Measurements from ENCODE around the gene YEATS2.
"Not testable (repeated sequence)": the region's sequence is repeated elsewhere in the genome, so short reads cannot be mapped to it uniquely, and the experiment has no call there.

YEATS2 gene

GRCh38 chr3:183774631-183775030 is 77.0 kb downstream of the YEATS2 start:
- H2BK5ac ChIP-seq (ENCODE audit: low read depth, low read length, poor library complexity): no peak overlapping the region
- no peaks in the 10 kb centered on the region for H3K79me1 ChIP-seq (ENCODE audit: low read length)
- no peaks in the 10 kb centered on the region for H3K9me3 ChIP-seq (ENCODE audit: insufficient read depth, low read depth, low read length)
- no peak overlapping the region for H3K4ac ChIP-seq (ENCODE audit: low read depth, low read length)
- no peak overlapping the region for H3K4me3 ChIP-seq (ENCODE audit: low read depth, low read length)
- no peak overlapping the region for H3K18ac ChIP-seq (ENCODE audit: low read length)
- no peak overlapping the region for H3K4me2 ChIP-seq (ENCODE audit: low read length)
- H4K12ac ChIP-seq (ENCODE audit: low read depth, low read length): no peak overlapping the region
- H3K23ac ChIP-seq (ENCODE audit: low read length): no peak overlapping the region
- H4K8ac ChIP-seq (ENCODE audit: low read depth, low read length): no peak overlapping the region
- no peak overlapping the region for H2BK120ac ChIP-seq (ENCODE audit: insufficient read depth, low read length, poor library complexity)
- H3K36me3 ChIP-seq (ENCODE audit: control insufficient read depth in 1 of 2, insufficient read depth in 2 of 2, low read length in 2 of 2): peaks cover 32 to 45% of the 10 kb centered on the region in 2 experiments
- H2AK5ac ChIP-seq (ENCODE audit: low read length): no peak overlapping the region
- WGBS (ENCODE audit: extremely low coverage, insufficient coverage, insufficient read length): no CpG with 5 or more reads among the region's 3 CpGs
- H3K27ac ChIP-seq (ENCODE audit: low read depth, low read length): no peak overlapping the region
- H3K4me1 ChIP-seq (ENCODE audit: control insufficient read depth in 1 of 2, insufficient read depth in 2 of 2, low read length in 2 of 2): no peaks in the 10 kb centered on the region
- no peak overlapping the region for H3K9ac ChIP-seq (ENCODE audit: low read length)
- H2BK12ac ChIP-seq (ENCODE audit: low read length): no peak overlapping the region
- no peak overlapping the region for H3K14ac ChIP-seq (ENCODE audit: low read length)
- no peaks in the 10 kb centered on the region for H3K79me2 ChIP-seq (ENCODE audit: control insufficient read depth, insufficient read depth, low read length, poor library complexity)
- peak; percentile 46 to 86 for DNase-seq
- no peak overlapping the region for H4K91ac ChIP-seq (ENCODE audit: low read depth, low read length)
- H3K27me3 ChIP-seq (ENCODE audit: insufficient read depth, low read length): no peaks in the 10 kb centered on the region
- no peak overlapping the region for H2AFZ ChIP-seq (ENCODE audit: insufficient read depth, low read length, poor library complexity)

DNA sequence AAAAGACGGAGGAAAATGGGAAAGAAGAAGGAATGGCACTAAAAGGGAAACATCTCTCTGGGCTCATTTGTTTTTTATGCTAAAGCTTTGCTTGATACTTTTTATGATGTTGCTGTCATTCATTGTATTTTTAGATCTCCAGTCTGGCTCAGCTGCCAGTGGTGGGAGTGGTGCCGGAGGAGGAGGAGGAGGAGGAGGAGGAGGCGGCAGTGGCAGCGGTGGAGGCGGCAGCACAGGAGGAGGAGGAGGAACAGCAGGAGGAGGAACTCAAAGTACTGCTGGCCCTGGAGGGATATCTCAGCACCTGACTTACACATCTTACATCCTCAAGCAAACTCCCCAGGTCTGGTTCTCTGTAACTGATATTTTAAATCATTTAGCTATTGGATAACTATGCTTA is 78.2 kb downstream of the YEATS2 start:
- Histone ChIP-seq H2AFZ (ENCODE audit: insufficient read depth, low read length, poor library complexity) (no peak overlapping the region), H3K27me3 (ENCODE audit: insufficient read depth, low read length) (no peaks in the 10 kb centered on the region), H4K8ac (ENCODE audit: low read depth, low read length) (no peak overlapping the region), H2BK5ac (ENCODE audit: low read depth, low read length, poor library complexity) (no peak overlapping the region), H3K9me3 (ENCODE audit: insufficient read depth, low read depth, low read length) (no peaks in the 10 kb centered on the region), H3K4me1 (ENCODE audit: control insufficient read depth in 1 of 2, insufficient read depth in 2 of 2, low read length in 2 of 2) (no peaks in the 10 kb centered on the region), H3K4ac (ENCODE audit: low read depth, low read length) (no peak overlapping the region), H3K79me1 (ENCODE audit: low read length) (no peaks in the 10 kb centered on the region), H2BK120ac (ENCODE audit: insufficient read depth, low read length, poor library complexity) (no peak overlapping the region), H3K9ac (ENCODE audit: low read length) (no peak overlapping the region), H2AK5ac (ENCODE audit: low read length) (no peak overlapping the region), H3K14ac (ENCODE audit: low read length) (no peak overlapping the region), H3K27ac (ENCODE audit: low read depth, low read length) (no peak overlapping the region), H3K79me2 (ENCODE audit: control insufficient read depth, insufficient read depth, low read length, poor library complexity) (no peaks in the 10 kb centered on the region), H2BK12ac (ENCODE audit: low read length) (no peak overlapping the region), H3K4me3 (ENCODE audit: low read depth, low read length) (no peak overlapping the region), H3K18ac (ENCODE audit: low read length) (no peak overlapping the region), H4K12ac (ENCODE audit: low read depth, low read length) (no peak overlapping the region), H4K91ac (ENCODE audit: low read depth, low read length) (no peak overlapping the region), H3K36me3 (ENCODE audit: control insufficient read depth in 1 of 2, insufficient read depth in 2 of 2, low read length in 2 of 2) (peaks cover 33 to 48% of the 10 kb centered on the region in 2 experiments), H3K23ac (ENCODE audit: low read length) (no peak overlapping the region), H3K4me2 (ENCODE audit: low read length) (no peak overlapping the region)
- WGBS (ENCODE audit: extremely low coverage, insufficient coverage, insufficient read length): no CpG with 5 or more reads among the region's 5 CpGs
- DNase-seq: no peak

GRCh38 chr3:183776451-183776850 is 78.9 kb downstream of the YEATS2 start:
- not testable (repeated sequence) for H3K79me2 ChIP-seq (ENCODE audit: control insufficient read depth, insufficient read depth, low read length, poor library complexity); H3K4me3 ChIP-seq (ENCODE audit: low read depth, low read length); H3K18ac ChIP-seq (ENCODE audit: low read length); H2BK120ac ChIP-seq (ENCODE audit: insufficient read depth, low read length, poor library complexity); H3K79me1 ChIP-seq (ENCODE audit: low read length); H2BK5ac ChIP-seq (ENCODE audit: low read depth, low read length, poor library complexity); DNase-seq; H3K9me3 ChIP-seq (ENCODE audit: insufficient read depth, low read depth, low read length); H4K91ac ChIP-seq (ENCODE audit: low read depth, low read length); H3K4me1 ChIP-seq (ENCODE audit: control insufficient read depth in 1 of 2, insufficient read depth in 2 of 2, low read length in 2 of 2); H4K8ac ChIP-seq (ENCODE audit: low read depth, low read length); H3K14ac ChIP-seq (ENCODE audit: low read length); H2BK12ac ChIP-seq (ENCODE audit: low read length); H3K4me2 ChIP-seq (ENCODE audit: low read length); H2AK5ac ChIP-seq (ENCODE audit: low read length); H3K4ac ChIP-seq (ENCODE audit: low read depth, low read length); H3K27me3 ChIP-seq (ENCODE audit: insufficient read depth, low read length); H4K12ac ChIP-seq (ENCODE audit: low read depth, low read length); H3K9ac ChIP-seq (ENCODE audit: low read length); H2AFZ ChIP-seq (ENCODE audit: insufficient read depth, low read length, poor library complexity); H3K23ac ChIP-seq (ENCODE audit: low read length); H3K27ac ChIP-seq (ENCODE audit: low read depth, low read length)
- H3K36me3 ChIP-seq (ENCODE audit: control insufficient read depth in 1 of 2, insufficient read depth in 2 of 2, low read length in 2 of 2): peaks cover 35 to 52% of the 10 kb centered on the region in 2 experiments
- WGBS (ENCODE audit: extremely low coverage, insufficient coverage, insufficient read length): no CpG with 5 or more reads among the region's 5 CpGs

DNA sequence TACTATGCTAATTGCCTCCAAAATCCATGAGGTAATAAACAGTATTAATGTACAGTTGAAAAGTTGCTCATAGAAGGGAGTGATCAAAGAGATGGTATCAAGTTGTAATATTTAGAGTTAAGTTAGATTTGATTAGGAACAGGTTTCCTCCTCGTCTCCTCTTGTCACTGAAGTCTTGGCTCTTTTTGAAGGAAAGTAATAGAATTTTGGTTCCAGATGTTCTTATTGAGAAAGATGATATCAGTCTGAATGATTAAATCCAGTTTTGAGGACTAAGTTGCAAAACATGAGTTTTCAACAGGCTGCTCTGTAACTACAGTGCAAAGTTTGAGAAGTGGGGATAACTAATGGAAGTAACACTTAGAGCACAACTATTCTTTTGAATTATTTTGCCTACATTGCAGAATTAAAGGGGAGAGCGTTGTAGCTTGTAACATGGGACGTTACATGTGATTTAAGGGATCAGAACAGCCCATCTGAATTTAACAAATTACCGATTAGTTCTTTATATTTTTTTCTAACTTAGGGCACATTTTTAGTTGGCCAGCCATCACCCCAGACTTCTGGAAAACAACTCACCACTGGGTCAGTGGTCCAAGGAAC is 79.5 kb downstream of the YEATS2 start:
- WGBS (ENCODE audit: extremely low coverage, insufficient coverage, insufficient read length): no CpG with 5 or more reads among the region's 4 CpGs
- Histone ChIP-seq H4K12ac (ENCODE audit: low read depth, low read length) (no peak overlapping the region), H3K79me1 (ENCODE audit: low read length) (no peaks in the 10 kb centered on the region)

More for the DNA sequence above, 79.5 kb downstream of the YEATS2 start:
- no peaks in the 10 kb centered on the region for H3K79me2 ChIP-seq (ENCODE audit: control insufficient read depth, insufficient read depth, low read length, poor library complexity)
- H3K4ac ChIP-seq (ENCODE audit: low read depth, low read length): no peak overlapping the region
- no peak overlapping the region for H2BK12ac ChIP-seq (ENCODE audit: low read length)
- no peak overlapping the region for H2BK120ac ChIP-seq (ENCODE audit: insufficient read depth, low read length, poor library complexity)
- H2AFZ ChIP-seq (ENCODE audit: insufficient read depth, low read length, poor library complexity): no peak overlapping the region
- H3K23ac ChIP-seq (ENCODE audit: low read length): no peak overlapping the region
- no peak overlapping the region for H2AK5ac ChIP-seq (ENCODE audit: low read length)
- no peaks in the 10 kb centered on the region for H3K4me1 ChIP-seq (ENCODE audit: control insufficient read depth in 1 of 2, insufficient read depth in 2 of 2, low read length in 2 of 2)
- no peak overlapping the region for H3K4me2 ChIP-seq (ENCODE audit: low read length)
- H3K27ac ChIP-seq (ENCODE audit: low read depth, low read length): no peak overlapping the region
- no peak overlapping the region for H4K8ac ChIP-seq (ENCODE audit: low read depth, low read length)
- no peak overlapping the region for H2BK5ac ChIP-seq (ENCODE audit: low read depth, low read length, poor library complexity)
- no peak overlapping the region for H3K4me3 ChIP-seq (ENCODE audit: low read depth, low read length)
- no peak overlapping the region for H3K14ac ChIP-seq (ENCODE audit: low read length)
- no peak for DNase-seq
- peaks cover 35 to 52% of the 10 kb centered on the region in 2 experiments for H3K36me3 ChIP-seq (ENCODE audit: control insufficient read depth in 1 of 2, insufficient read depth in 2 of 2, low read length in 2 of 2)
- no peak overlapping the region for H3K9ac ChIP-seq (ENCODE audit: low read length)
- no peak overlapping the region for H4K91ac ChIP-seq (ENCODE audit: low read depth, low read length)
- H3K9me3 ChIP-seq (ENCODE audit: insufficient read depth, low read depth, low read length): no peaks in the 10 kb centered on the region
- no peak overlapping the region for H3K18ac ChIP-seq (ENCODE audit: low read length)
- no peaks in the 10 kb centered on the region for H3K27me3 ChIP-seq (ENCODE audit: insufficient read depth, low read length)
